ENCODE measurements around the gene EHD1. TPM values are rescaled to one million over a fixed set of nuclear protein-coding genes. Genes with fewer than 3 reads are reported as not detected.

The EHD1 gene
- 114 TPM for total RNA-seq (ENCODE audit: unreplicated experiment)
- long read RNA-seq, full-length matches to known transcripts: 23 of 31 reads
- long read RNA-seq, partial matches to known transcripts: 2 of 31 reads
- long read RNA-seq, other reads (novel, unspliced or antisense): 6 of 31 reads

GRCh38 chr11:64878494-64879243 is at the start of gene EHD1:
TSS of gene EHD1 (minus strand) at chr11:64878621. CDS start at chr11:64878464, 157 bp downstream.
- peaks cover 17% of the 10 kb centered on the region for H3K27me3 Mint-ChIP-seq (ENCODE audit: unreplicated experiment)
- H3K36me3 Mint-ChIP-seq (ENCODE audit: unreplicated experiment): no peaks in the 10 kb centered on the region

DNA sequence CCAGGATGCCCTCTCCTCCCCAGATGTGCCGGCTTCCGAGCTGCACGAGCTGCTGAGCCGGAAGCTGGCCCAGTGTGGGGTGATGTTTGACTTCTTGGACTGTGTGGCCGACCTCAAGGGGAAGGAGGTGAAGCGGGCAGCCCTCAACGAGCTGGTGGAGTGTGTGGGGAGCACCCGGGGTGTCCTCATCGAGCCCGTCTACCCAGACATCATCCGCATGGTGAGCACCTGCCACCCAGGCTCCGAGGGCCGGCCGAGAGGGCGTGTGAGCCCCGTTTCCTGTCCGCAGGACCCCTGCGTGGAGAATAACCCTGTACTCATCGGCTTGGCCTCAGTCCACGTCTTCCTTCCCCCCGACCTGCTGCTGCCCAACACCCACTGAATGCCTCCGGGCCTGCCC is 48.3 kb upstream of the EHD1 start:
- Mint-ChIP-seq H3K27me3 (ENCODE audit: unreplicated experiment) (peaks cover 4% of the 10 kb centered on the region), H3K9me3 (ENCODE audit: unreplicated experiment) (peaks cover 2% of the 10 kb centered on the region), H3K4me1 (ENCODE audit: low read depth, unreplicated experiment) (peaks cover 5% of the 10 kb centered on the region), H3K27ac (ENCODE audit: unreplicated experiment) (no peak overlapping the region), H3K4me3 (ENCODE audit: unreplicated experiment) (peak overlapping the region; percentile 75), H3K36me3 (ENCODE audit: unreplicated experiment) (peaks cover 9% of the 10 kb centered on the region)
- no peak for DNase-seq
- TF ChIP-seq, protein P1, sequence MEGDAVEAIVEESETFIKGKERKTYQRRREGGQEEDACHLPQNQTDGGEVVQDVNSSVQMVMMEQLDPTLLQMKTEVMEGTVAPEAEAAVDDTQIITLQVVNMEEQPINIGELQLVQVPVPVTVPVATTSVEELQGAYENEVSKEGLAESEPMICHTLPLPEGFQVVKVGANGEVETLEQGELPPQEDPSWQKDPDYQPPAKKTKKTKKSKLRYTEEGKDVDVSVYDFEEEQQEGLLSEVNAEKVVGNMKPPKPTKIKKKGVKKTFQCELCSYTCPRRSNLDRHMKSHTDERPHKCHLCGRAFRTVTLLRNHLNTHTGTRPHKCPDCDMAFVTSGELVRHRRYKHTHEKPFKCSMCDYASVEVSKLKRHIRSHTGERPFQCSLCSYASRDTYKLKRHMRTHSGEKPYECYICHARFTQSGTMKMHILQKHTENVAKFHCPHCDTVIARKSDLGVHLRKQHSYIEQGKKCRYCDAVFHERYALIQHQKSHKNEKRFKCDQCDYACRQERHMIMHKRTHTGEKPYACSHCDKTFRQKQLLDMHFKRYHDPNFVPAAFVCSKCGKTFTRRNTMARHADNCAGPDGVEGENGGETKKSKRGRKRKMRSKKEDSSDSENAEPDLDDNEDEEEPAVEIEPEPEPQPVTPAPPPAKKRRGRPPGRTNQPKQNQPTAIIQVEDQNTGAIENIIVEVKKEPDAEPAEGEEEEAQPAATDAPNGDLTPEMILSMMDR (IDR thresholded peaks at IDR 0.05; ENCODE audit: partially characterized antibody, unreplicated experiment): no peak

More at GRCh38 chr11:64878494-64879243, at the start of gene EHD1:
- TF ChIP-seq, protein P1 (IDR thresholded peaks at IDR 0.05; ENCODE audit: partially characterized antibody, unreplicated experiment): no peak
- peak within 1 kb of the TSS; percentile 99 for H3K4me3 Mint-ChIP-seq (ENCODE audit: unreplicated experiment)
- H3K4me1 Mint-ChIP-seq (ENCODE audit: low read depth, unreplicated experiment): peaks cover 23% of the 10 kb centered on the region
- peak within 1 kb of the TSS; percentile 91 for H3K27ac Mint-ChIP-seq (ENCODE audit: unreplicated experiment)
- peak; percentile 100 for DNase-seq
- H3K9me3 Mint-ChIP-seq (ENCODE audit: unreplicated experiment): peaks cover 9% of the 10 kb centered on the region

GRCh38 chr11:64925536-64926436 is 47.4 kb upstream of the EHD1 start:
- peaks cover 4% of the 10 kb centered on the region for H3K27me3 Mint-ChIP-seq (ENCODE audit: unreplicated experiment)
- TF ChIP-seq, protein P1 (IDR thresholded peaks at IDR 0.05; ENCODE audit: partially characterized antibody, unreplicated experiment): no peak
- H3K36me3 Mint-ChIP-seq (ENCODE audit: unreplicated experiment): peaks cover 4% of the 10 kb centered on the region
- DNase-seq: no peak
- peak overlapping the region; percentile 92 for H3K4me3 Mint-ChIP-seq (ENCODE audit: unreplicated experiment)
- H3K4me1 Mint-ChIP-seq (ENCODE audit: low read depth, unreplicated experiment): peaks cover 5% of the 10 kb centered on the region
- peak overlapping the region; percentile 96 for H3K27ac Mint-ChIP-seq (ENCODE audit: unreplicated experiment)
- H3K9me3 Mint-ChIP-seq (ENCODE audit: unreplicated experiment): peaks cover 3% of the 10 kb centered on the region

DNA sequence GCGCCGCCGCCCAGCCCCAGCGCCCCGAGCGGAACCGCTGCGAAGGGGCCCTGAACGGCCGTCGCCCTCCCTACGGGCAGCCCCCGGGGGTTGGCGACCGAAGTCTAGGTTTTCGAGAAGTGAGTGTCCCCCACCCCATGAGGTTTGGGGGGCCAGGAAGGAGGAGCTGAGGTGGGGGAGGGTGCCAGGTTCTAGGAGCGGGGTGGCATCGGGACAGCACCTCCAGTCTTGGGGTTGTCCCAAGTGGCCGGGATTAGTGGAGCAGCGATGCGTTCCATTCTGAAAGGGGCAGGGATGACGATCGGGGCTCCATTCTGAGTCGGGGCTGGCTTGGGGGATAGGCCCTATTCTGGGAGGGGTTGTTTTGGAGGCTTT is 46.5 kb upstream of the EHD1 start:
- Mint-ChIP-seq H3K9me3 (ENCODE audit: unreplicated experiment) (peaks cover 3% of the 10 kb centered on the region), H3K4me3 (ENCODE audit: unreplicated experiment) (peak overlapping the region; percentile 92), H3K4me1 (ENCODE audit: low read depth, unreplicated experiment) (peaks cover 10% of the 10 kb centered on the region), H3K27ac (ENCODE audit: unreplicated experiment) (peak overlapping the region; percentile 96), H3K27me3 (ENCODE audit: unreplicated experiment) (peaks cover 4% of the 10 kb centered on the region), H3K36me3 (ENCODE audit: unreplicated experiment) (no peaks in the 10 kb centered on the region)
- TF ChIP-seq, protein P1 (IDR thresholded peaks at IDR 0.05; ENCODE audit: partially characterized antibody, unreplicated experiment): peak; percentile 1
- no peak for DNase-seq
